GM12891 (cell line): ENCODE data around the gene FBL.

Experiments used
- PAX5 ChIP-seq: IDR thresholded peaks from 2 replicates; pipeline ENCODE4 v1.6.1; 2011; ENCODE audit warnings: low read length, moderate library complexity, mild to moderate bottlenecking; ENCODE audit not compliant: insufficient read depth, severe bottlenecking
- POLR2A ChIP-seq: IDR thresholded peaks from 2 replicates; pipeline ENCODE4 v1.6.1; 2011; ENCODE audit warnings: low read depth, low read length, control low read depth
- POLR2AphosphoS5 ChIP-seq: IDR thresholded peaks from 2 replicates; pipeline ENCODE4 v1.6.1; 2011; ENCODE audit warnings: low read depth, low read length, control low read depth
- SPI1 ChIP-seq: IDR thresholded peaks from 2 replicates; pipeline ENCODE4 v1.6.1; 2011; ENCODE audit warnings: low read depth, low read length, control low read depth
- TAF1 ChIP-seq: IDR thresholded peaks from 2 replicates; pipeline ENCODE4 v1.6.1; 2011; ENCODE audit warnings: low read depth, low read length, control low read depth

- TF ChIP-seq TAF1: no peak
- TF ChIP-seq POLR2A: no peak
- no peak for TF ChIP-seq POLR2AphosphoS5
- no peak for TF ChIP-seq PAX5
- TF ChIP-seq SPI1: no peak
Measured at GRCh38 chr19:39850892-39851291, 4.7 kb upstream of the FBL start.
